Measurements from ENCODE around the gene PUS1. TPM values are rescaled to one million over a fixed set of nuclear protein-coding genes. Genes with fewer than 3 reads are reported as not detected.

The PUS1 gene
- total and polyA plus RNA-seq, 2 of the 8 experiments (the other 6 are each of a cell fraction or from before 2014, with no cell fraction given) = 48.1 to 81.2 TPM

DNA sequence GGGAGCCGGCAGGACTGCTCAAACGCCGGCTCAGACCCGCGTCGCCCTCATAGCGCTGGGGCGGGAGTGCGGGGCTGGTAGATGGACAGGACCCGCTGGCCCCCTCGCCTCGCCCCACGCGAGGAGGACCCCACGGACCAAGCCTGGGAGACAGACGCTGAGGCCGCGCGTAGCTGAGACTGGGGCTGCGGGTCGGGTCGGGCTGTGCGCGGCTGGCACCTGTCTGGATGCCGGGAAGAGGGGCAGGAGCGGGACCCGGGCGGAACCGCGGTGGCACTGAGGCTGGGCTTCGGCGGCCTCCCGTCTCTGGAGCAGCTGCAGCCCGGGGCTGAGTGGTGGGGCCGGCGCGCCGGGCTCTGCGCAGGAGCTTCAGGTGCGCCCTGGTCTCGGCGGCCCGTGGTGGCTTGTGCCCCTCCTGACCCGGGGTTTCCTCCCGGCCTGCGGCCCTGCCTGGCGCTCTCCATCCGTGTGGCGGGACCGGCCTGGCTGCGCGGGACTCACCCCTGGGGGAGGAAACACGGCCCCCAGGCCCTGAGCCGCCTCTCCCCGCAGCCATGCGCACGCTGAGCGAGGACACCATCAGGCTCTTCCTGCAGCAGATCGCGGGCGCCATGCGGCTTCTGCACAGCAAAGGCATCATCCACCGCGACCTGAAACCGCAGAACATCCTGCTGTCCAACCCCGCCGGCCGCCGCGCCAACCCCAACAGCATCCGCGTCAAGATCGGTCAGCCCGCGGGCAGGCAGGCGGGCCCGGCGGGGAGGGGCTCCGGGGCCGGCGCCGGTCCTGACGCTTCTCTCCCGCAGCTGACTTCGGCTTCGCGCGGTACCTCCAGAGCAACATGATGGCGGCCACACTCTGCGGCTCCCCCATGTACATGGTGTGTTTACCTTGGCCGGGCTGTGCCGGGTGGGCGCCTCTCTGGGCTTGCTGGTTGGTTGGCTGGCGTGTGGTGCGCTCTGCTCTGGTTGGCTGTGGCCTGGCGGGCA, 20.7 kb upstream of the PUS1 start:
- H2BK15ac ChIP-seq (ENCODE audit: low read length) = no peak overlapping the region
- no peak overlapping the region for H2AK5ac ChIP-seq (ENCODE audit: low read depth, low read length)
- H3K27me3 ChIP-seq (replicated peaks in 1 of 4; ENCODE audit: control insufficient read depth in 3 of 4, extremely low read depth in 1 of 4, insufficient read depth in 3 of 4, low read length in 3 of 4) = no peaks in the 10 kb centered on the region
- H2AFZ ChIP-seq (ENCODE audit: low read length) = no peak overlapping the region
- no peaks in the 10 kb centered on the region for H3K9me3 ChIP-seq (ENCODE audit: insufficient read depth in 2 of 2, low read depth in 1 of 2, low read length in 1 of 2)
- H3K14ac ChIP-seq (ENCODE audit: insufficient read length) = no peak overlapping the region
- H3K79me1 ChIP-seq (ENCODE audit: low read depth, low read length) = peaks cover 5% of the 10 kb centered on the region; the same call in 1 of the 2 replicates
- H2BK12ac ChIP-seq (ENCODE audit: low read depth, low read length) = no peak overlapping the region
- no peak overlapping the region for H2BK5ac ChIP-seq (ENCODE audit: low read depth, low read length)
- H4K8ac ChIP-seq (ENCODE audit: extremely low read depth, insufficient read depth, low read length) = peak overlapping the region; percentile 79; the same call in 1 of the 2 replicates
- no peak overlapping the region for H3K4ac ChIP-seq (replicated peaks; ENCODE audit: insufficient read length, low read depth, low read length)
- no peak overlapping the region for H3K23ac ChIP-seq (ENCODE audit: insufficient read length)
- H3K23me2 ChIP-seq (ENCODE audit: low read depth, low read length) = no peaks in the 10 kb centered on the region
- H3K79me2 ChIP-seq (ENCODE audit: control insufficient read depth in 1 of 2, insufficient read depth in 2 of 2, low read length in 2 of 2) = peaks cover 0 to 9% of the 10 kb centered on the region in 2 experiments; a peak in 1 of 4 replicates
- H3K4me3 ChIP-seq (ENCODE audit: extremely low read depth in 1 of 4, insufficient read depth in 2 of 4, low read depth in 3 of 4, low read length in 4 of 4) = no peak overlapping the region
- POLR2A ChIA-PET (ENCODE audit: partially characterized antibody) = interaction anchor here (0.9 to 6.5 kb wide), 3 partner anchors 13 to 53 kb away, joined by 3 to 27 read pairs (median 6); no protein-coding TSS in a partner anchor
- no peak overlapping the region for H3K27ac ChIP-seq (ENCODE audit: low read depth, low read length)
- WGBS, 2 experiments (ENCODE audit: extremely low coverage in 1 of 2, insufficient coverage in 1 of 2, insufficient read length in 1 of 2, insufficient replicate concordance in 2 of 2, low coverage in 1 of 2, low lambda C conversion rate in 2 of 2, missing lambda C conversion rate in 1 of 2) = 93% methylated on average over 53 of the region's 96 CpGs; no CpG with 5 or more reads in 1 of the 2 experiments
- H3K9ac ChIP-seq (replicated peaks in 1 of 4; ENCODE audit: extremely low read depth in 1 of 4, low read depth in 3 of 4, low read length in 3 of 4) = no peak overlapping the region
- no peak for DNase-seq (ENCODE audit: low read depth in 1 of 2, low spot score in 2 of 2)
- no peak overlapping the region for H2BK120ac ChIP-seq (replicated peaks; ENCODE audit: low read depth, low read length)
- H3K56ac ChIP-seq (replicated peaks; ENCODE audit: insufficient read length, low read depth, low read length) = no peak overlapping the region
- no peak overlapping the region for H4K5ac ChIP-seq (ENCODE audit: insufficient read length, low read depth, low read length)
- no peak overlapping the region for H3K4me2 ChIP-seq (ENCODE audit: insufficient read depth in 1 of 2, low read depth in 2 of 2, low read length in 2 of 2)
- H3K36me3 ChIP-seq (ENCODE audit: control insufficient read depth in 2 of 4, insufficient read depth in 4 of 4, low read length in 3 of 4) = peaks cover 4 to 47% (median 20%) of the 10 kb centered on the region in 4 experiments; a peak in 6 of 8 replicates
- CTCF ChIA-PET (ENCODE audit: partially characterized antibody) = no interaction called here
- no peak overlapping the region for H3K18ac ChIP-seq (ENCODE audit: extremely low read depth, low read length)
- no peak for FAIRE-seq
- H2BK20ac ChIP-seq (ENCODE audit: low read length) = no peak overlapping the region
- no peak overlapping the region for H4K91ac ChIP-seq (replicated peaks; ENCODE audit: insufficient read length, low read length)
- no peaks in the 10 kb centered on the region for H3K4me1 ChIP-seq (replicated peaks in 1 of 4; ENCODE audit: control insufficient read depth in 3 of 4, insufficient read depth in 4 of 4, low read length in 3 of 4)
- H4K20me1 ChIP-seq (replicated peaks in 1 of 2; ENCODE audit: control insufficient read depth in 1 of 2, insufficient read depth in 2 of 2, low read length in 2 of 2) = peaks cover 8 to 12% of the 10 kb centered on the region in 2 experiments
- TF ChIP-seq, protein P1, sequence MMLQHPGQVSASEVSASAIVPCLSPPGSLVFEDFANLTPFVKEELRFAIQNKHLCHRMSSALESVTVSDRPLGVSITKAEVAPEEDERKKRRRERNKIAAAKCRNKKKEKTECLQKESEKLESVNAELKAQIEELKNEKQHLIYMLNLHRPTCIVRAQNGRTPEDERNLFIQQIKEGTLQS (IDR thresholded peaks at IDR 0.05; ENCODE audit: insufficient read depth, low read depth, low read length) = no peak
- TF ChIP-seq BRCA1 (IDR thresholded peaks at IDR 0.05; ENCODE audit: low read depth, low read length) (no peak), SIN3A (conservative IDR thresholded peaks at IDR 0.05 in 1 of 2, IDR thresholded peaks at IDR 0.05 in 1 of 2; ENCODE audit: low read depth in 1 of 2, low read length in 2 of 2) (no peak), GABPA (IDR thresholded peaks at IDR 0.05; ENCODE audit: borderline replicate concordance, insufficient read depth, low read length) (no peak)
- TF ChIP-seq, protein P2, sequence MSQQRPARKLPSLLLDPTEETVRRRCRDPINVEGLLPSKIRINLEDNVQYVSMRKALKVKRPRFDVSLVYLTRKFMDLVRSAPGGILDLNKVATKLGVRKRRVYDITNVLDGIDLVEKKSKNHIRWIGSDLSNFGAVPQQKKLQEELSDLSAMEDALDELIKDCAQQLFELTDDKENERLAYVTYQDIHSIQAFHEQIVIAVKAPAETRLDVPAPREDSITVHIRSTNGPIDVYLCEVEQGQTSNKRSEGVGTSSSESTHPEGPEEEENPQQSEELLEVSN (IDR thresholded peaks at IDR 0.05) = no peak
